Lower leg skin (tissue), 3 donors: ENCODE results near the gene NCBP1.

Experiments
- POLR2A ChIP-seq, 2 donors: fragments of 450-650 bp; IDR thresholded peaks; one replicate each; pipeline ENCODE4 v1.6.1; 2016 to 2017; ENCODE audit warnings: antibody characterized with exemption in 2 of 2, mild to moderate bottlenecking in 1 of 2, moderate library complexity in 1 of 2
- TF ChIP-seq, protein P1 (sequence below), 3 donors: fragments of 450-650 bp; IDR thresholded peaks; one replicate each; pipeline ENCODE4 v1.5.1; 2016; ENCODE audit warnings: antibody characterized with exemption in 3 of 3, mild to moderate bottlenecking in 3 of 3, moderate library complexity in 2 of 3

DNA sequence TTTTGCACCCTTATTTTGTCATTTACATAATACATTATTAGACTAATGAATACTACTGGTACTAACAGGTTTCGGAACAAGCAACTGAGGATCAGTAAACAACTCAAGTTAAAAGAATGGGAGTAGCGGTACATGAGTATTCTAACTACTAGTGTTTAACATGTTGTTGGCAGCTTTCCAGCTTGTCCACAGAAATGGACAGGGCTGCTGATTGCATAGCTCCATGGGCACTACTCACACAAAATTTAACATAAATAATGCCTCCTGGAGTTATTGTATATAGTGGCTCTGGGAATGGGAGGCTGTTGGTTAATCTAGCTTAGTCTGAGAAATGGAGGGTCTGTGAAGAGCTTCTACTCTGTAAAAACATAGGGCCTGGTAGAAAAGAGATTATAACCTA, 6.7 kb downstream of the NCBP1 start:
- TF ChIP-seq POLR2A (IDR thresholded peaks at IDR 0.05), result no peak
- TF ChIP-seq, protein P1, sequence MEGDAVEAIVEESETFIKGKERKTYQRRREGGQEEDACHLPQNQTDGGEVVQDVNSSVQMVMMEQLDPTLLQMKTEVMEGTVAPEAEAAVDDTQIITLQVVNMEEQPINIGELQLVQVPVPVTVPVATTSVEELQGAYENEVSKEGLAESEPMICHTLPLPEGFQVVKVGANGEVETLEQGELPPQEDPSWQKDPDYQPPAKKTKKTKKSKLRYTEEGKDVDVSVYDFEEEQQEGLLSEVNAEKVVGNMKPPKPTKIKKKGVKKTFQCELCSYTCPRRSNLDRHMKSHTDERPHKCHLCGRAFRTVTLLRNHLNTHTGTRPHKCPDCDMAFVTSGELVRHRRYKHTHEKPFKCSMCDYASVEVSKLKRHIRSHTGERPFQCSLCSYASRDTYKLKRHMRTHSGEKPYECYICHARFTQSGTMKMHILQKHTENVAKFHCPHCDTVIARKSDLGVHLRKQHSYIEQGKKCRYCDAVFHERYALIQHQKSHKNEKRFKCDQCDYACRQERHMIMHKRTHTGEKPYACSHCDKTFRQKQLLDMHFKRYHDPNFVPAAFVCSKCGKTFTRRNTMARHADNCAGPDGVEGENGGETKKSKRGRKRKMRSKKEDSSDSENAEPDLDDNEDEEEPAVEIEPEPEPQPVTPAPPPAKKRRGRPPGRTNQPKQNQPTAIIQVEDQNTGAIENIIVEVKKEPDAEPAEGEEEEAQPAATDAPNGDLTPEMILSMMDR (IDR thresholded peaks at IDR 0.05), result no peak
